Hepatocyte (in vitro differentiated cells): ENCODE data around the gene PPP1R2B.

Source experiments
- EZH2 ChIP-seq: fragments of 200-600 bp; sonication (generic); IDR thresholded peaks from 2 replicates; pipeline ENCODE4 v1.6.1; 2016; ENCODE audit warnings: antibody characterized with exemption, mild to moderate bottlenecking, borderline replicate concordance
- EZH2phosphoT487 ChIP-seq: fragments of 200-600 bp; sonication (generic); IDR thresholded peaks from one replicate; pipeline ENCODE4 v1.6.1; 2018; ENCODE audit warnings: antibody characterized with exemption, mild to moderate bottlenecking, low read depth, moderate library complexity; ENCODE audit not compliant: unreplicated experiment, severe bottlenecking
- TF ChIP-seq, protein P1 (sequence below): fragments of 200-600 bp; sonication (generic); IDR thresholded peaks from 2 replicates; pipeline ENCODE4 v1.5.1; 2016; ENCODE audit warnings: antibody characterized with exemption, mild to moderate bottlenecking; ENCODE audit not compliant: poor library complexity

DNA sequence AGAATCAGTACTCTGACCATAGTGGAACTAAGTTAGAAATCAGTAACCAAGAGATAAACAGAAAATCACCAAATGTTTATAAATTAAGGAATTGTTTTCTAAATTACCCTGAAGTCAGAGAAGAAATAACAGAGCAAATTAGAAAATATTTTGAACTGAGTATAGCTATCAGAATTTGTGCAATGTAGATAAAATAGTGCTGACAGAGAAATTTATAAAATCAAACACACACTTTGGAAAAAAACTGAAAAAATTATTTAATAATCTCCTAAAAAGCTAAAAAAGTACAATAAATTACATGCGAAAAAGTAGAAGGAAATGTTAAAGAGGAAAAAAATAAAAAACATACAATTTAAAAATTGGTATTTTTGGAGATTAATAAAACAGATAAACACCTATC is 37.1 kb upstream of the PPP1R2B start:
- TF ChIP-seq, protein P1, sequence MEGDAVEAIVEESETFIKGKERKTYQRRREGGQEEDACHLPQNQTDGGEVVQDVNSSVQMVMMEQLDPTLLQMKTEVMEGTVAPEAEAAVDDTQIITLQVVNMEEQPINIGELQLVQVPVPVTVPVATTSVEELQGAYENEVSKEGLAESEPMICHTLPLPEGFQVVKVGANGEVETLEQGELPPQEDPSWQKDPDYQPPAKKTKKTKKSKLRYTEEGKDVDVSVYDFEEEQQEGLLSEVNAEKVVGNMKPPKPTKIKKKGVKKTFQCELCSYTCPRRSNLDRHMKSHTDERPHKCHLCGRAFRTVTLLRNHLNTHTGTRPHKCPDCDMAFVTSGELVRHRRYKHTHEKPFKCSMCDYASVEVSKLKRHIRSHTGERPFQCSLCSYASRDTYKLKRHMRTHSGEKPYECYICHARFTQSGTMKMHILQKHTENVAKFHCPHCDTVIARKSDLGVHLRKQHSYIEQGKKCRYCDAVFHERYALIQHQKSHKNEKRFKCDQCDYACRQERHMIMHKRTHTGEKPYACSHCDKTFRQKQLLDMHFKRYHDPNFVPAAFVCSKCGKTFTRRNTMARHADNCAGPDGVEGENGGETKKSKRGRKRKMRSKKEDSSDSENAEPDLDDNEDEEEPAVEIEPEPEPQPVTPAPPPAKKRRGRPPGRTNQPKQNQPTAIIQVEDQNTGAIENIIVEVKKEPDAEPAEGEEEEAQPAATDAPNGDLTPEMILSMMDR: no peak
- TF ChIP-seq EZH2phosphoT487: no peak
- TF ChIP-seq EZH2: no peak
